HG03135 (cell line): ENCODE measurements around the gene RBKS.

ENCODE experiments used
- ATAC-seq: cut with Tn5 transposase; IDR thresholded peaks from one replicate; pipeline ENCODE4 v1.9.1; 2021; ENCODE audit warnings: mild to moderate bottlenecking, moderate library complexity; ENCODE audit not compliant: unreplicated experiment

Gene RBKS

DNA sequence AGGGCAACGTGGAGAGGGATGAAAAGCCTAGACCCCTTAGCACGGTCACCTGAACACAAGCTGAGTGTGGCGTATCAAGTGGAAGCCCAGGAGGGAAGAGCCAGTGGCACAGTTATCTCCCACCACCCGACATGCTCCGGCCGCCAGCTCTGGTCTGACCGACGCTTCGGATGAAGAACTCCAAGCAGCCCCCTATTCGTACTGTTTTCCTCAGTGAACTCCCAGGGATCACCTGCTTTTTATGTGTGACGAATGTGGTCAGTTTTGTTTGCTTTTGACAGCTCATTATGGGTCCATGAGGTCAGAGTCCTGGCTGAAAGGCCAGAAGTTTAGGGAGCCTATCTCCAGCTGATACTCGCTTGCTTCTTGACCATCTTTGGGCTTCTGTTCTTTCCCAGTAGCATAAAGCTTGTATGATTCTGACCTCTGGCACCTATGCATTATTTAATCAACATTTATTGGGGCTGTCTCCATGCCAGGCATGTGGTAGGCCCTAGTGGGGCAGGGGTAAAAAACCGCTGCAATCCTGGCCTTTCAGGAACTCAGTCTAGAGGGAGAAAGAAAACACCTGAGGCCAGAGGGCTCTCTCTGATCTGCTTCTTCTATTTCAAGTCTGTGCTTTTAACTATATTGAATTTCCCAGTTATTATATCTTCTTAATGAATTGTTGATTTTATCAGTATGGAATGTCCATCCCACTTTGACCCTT is 151.7 kb downstream of the RBKS start:
- no peak for ATAC-seq

- ATAC-seq = no peak
These were observed 152.4 kb downstream of the RBKS start for GRCh38 chr2:27737676-27738348.

DNA sequence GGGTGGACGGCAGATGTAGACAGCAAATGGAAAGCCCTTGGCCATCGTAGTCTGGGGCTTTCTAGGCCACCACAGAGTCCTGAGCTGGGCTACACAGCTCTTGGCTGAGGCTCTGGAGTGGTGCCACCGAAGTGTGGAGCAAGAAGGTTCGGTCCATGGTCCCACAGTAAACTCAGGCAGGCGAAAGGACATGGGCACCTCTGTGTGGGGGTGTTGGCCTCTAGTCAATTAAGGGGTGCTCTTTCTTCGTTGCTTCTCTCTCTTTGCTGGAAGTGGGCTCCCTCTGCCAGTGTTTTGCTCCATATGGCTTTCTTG is 153.3 kb downstream of the RBKS start:
- no peak for ATAC-seq

GRCh38 chr2:27736031-27736889 is 153.9 kb downstream of the RBKS start:
- no peak for ATAC-seq

- ATAC-seq = no peak
These were observed 154.8 kb downstream of the RBKS start for GRCh38 chr2:27735263-27735904.

- no peak for ATAC-seq
These were observed 155.9 kb downstream of the RBKS start for GRCh38 chr2:27734305-27734704.
